Colon (tissue), 2 donors: ENCODE data around the gene TMPRSS7.
A peak's percentile ranks its signal among the peaks of the same experiment; 100 is the strongest.

ENCODE experiments used
- FAIRE-seq: peaks from 2 replicates; lab custom pipeline; 2012; peaks lifted over from hg19 to GRCh38; lab: Jason Lieb, UNC
- donor health status: control.
- donor health status: control.

The TMPRSS7 gene, protein sequence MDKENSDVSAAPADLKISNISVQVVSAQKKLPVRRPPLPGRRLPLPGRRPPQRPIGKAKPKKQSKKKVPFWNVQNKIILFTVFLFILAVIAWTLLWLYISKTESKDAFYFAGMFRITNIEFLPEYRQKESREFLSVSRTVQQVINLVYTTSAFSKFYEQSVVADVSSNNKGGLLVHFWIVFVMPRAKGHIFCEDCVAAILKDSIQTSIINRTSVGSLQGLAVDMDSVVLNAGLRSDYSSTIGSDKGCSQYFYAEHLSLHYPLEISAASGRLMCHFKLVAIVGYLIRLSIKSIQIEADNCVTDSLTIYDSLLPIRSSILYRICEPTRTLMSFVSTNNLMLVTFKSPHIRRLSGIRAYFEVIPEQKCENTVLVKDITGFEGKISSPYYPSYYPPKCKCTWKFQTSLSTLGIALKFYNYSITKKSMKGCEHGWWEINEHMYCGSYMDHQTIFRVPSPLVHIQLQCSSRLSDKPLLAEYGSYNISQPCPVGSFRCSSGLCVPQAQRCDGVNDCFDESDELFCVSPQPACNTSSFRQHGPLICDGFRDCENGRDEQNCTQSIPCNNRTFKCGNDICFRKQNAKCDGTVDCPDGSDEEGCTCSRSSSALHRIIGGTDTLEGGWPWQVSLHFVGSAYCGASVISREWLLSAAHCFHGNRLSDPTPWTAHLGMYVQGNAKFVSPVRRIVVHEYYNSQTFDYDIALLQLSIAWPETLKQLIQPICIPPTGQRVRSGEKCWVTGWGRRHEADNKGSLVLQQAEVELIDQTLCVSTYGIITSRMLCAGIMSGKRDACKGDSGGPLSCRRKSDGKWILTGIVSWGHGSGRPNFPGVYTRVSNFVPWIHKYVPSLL

DNA sequence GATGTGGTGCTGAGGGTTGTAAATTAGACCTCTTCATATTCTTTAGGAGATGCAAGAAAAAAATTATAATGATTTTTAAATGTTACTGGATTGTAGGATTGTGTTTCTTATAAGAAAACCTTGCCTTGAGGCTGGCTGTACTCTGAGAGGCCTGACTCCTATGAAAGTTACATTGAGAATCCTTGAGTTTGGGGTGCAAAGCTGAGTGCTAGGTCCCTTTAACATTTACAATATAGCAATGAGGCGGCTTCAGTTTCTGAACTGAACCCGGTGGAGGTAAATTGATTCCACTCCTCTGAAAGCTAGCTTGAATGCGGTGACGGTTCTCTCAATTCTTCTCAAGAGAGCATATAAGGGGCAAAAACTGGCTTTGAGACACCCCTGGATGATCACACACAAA, at the start of gene TMPRSS7:
Gene TMPRSS7, plus strand, starts transcription at position 301 of the 400 bp plus-strand sequence. CDS start 110 bp downstream, outside the sequence.
- FAIRE-seq, result no peak

DNA sequence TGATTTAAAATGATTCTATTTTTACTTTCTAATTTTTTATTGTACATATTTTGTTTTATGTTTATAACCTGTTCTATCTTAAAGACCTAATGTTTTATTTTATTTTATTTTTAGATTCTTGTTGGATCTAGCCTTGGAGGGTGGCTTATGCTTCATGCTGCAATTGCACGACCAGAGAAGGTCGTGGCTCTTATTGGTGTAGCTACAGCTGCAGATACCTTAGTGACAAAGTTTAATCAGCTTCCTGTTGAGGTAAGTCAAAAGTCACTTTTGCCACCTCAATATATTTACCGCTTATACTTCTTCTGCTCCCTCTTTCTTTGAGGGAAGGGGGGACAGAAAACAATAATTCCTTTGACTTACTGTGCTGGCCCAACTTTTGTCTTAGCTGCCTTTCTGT, 47.7 kb upstream of the TMPRSS7 start:
- no peak for FAIRE-seq

DNA sequence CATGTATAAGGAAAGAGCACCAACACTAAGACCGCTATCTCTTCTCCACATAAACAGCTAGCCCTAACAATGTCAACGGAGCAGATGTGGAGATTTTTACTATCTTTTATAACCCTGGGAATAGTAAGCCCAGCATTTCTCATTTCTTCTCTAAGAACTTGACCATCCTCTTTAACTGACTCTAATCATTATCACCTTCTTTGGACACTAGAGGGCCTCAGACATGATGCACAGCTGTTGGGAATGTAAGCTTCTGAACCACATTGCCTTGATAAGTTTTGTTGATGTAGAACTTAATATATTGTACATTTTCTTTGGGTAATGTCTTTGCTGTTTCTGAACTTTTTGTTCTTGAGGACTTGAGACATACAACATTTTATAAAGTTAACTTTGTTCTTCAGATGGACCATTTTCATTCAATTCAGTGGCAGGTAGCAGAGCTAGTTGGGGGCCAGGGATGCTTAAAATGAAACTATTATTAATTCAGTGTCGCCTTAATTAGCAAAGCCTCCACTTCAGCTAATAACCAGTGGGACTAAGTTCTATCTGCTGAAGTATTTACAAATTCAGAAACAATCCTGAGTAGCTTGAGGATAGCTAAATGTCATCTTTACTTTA, 45.4 kb upstream of the TMPRSS7 start:
- peak; percentile 64 for FAIRE-seq

DNA sequence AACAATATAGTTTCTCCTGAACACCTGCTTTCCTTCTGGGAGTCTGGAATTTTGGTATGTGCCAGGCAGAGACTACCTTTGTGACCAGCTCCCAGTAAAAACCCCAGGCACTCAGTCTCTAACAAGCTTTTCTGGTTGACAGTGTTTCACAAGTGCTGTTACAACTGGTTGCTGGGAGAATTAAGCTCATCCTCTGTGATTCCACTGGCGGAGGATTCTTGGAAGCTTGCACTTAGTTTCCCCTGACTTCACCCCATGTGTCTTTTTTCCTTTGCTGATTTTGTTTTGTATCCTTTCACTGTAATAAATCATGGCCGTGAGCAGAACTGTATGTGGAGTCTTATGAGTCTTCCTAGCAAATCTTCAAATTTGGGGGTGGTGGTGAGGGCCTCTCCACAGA, 41.5 kb upstream of the TMPRSS7 start:
- no peak for FAIRE-seq

DNA sequence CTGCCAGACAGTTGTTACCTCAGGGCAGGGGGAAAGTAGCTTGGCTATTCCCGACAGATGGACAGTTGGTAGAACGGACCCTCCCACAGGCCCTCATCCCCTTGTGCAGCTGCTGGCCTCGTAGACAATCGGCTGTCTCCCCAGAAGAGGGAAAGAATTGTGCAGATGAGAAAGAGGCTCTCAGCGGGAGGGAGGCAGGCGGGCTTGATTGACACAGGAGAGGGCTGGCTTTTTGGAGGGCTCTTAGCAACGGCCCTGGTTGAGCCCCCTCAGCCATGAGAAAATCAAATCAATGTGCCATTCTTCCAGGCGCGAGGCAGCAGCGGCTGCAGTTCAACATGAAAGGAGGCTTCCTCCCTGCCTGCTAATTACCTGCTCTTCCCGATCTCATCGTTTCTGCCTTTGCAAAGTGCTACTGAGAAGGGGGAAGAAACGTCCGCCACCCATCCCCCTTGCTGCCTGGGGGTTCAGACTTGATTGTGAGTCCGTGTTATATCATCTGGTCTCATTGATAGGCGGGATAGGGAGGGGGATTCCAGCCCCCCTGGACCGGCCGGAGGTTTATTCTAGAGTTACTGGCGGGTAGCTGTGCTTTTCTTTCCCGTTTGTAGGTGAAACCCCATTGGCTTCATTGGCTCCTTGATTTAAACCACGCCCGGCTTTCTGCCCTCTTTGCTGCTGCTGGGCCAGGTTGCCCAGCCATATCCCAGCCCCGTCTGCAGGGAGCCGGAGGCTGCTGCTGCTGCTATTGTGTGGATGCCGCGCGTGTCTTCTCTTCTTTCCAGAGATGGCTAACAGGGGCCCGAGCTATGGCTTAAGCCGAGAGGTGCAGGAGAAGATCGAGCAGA, 35.7 kb upstream of the TMPRSS7 start, which contains the start of gene TAGLN3:
Gene TAGLN3, plus strand, starts transcription at position 287 of the 848 bp plus-strand sequence. Its CDS starts 501 bp downstream, at position 788.
- no peak for FAIRE-seq

DNA sequence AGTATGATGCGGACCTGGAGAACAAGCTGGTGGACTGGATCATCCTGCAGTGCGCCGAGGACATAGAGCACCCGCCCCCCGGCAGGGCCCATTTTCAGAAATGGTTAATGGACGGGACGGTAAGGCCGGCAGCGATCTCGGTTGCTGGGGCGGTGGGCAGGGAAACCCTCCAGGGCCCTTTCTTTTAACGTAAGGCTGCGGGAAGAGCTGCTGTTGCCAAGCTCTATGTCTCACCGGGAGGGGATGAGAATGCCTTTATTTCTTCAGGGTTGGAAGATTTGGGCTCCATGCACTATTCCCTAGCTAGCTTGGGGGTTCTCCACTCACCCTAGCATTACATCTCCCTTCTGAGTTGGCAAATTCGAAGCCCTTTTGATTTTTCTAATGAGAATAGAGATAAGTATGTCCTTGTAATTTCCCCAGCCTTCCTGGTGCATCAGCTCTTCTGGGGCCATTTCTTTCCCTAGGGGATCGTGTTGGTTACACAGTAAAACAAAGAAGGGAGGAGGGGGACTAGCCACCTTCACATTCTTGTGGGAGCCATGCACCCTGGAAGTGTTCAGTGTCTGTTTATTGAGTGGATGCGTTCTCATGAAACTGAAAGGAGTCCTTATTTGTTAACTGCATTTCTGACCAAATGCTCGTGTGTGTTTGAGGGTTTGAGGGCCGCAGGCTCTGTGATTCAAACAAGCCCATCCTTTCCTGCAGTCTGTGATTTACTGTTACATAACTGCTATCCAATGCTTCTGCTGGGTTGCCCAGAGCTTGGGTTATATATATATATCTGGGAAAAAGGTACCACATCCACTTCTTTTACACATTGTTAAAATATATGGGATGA, 34.8 kb upstream of the TMPRSS7 start:
- no peak for FAIRE-seq

DNA sequence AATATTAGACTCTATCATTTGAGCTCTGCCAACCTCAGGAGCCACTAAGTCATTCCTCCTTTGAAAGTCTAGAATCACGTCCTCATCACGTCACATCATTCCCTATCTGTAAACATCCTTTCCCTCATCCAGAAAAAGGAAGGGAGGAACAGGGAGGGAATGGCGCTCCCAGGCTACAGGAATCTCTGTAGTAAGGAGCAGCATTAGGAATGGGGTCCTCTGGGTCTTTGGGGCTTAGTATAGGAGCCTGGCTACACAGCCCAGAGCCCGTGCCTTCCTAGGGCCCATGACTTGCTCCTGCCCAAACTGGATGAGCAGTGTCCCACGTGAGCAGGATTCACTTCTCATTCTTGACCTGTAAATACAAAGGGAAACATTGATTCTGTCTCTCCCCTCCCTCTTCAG, 34.2 kb upstream of the TMPRSS7 start:
- no peak for FAIRE-seq

DNA sequence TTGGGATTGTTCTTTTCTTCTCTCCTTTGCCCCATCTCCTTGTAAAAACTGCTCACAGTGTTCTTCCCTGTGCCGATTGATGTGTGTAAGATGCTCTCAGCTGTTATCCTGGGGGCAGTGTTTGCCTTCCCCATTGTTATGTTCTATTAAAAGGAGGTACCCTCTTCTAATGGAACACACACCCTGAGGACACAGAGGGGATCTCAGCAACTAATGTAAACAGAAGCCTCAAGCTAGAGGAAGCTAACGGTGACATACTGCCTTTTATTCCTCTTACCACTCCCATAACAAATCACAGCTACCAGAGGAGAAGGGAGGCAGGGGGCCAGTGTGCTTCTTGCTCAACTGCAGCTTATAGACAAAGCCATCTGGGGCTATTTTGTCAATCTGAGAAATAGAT, 33.6 kb upstream of the TMPRSS7 start:
- FAIRE-seq, result no peak

DNA sequence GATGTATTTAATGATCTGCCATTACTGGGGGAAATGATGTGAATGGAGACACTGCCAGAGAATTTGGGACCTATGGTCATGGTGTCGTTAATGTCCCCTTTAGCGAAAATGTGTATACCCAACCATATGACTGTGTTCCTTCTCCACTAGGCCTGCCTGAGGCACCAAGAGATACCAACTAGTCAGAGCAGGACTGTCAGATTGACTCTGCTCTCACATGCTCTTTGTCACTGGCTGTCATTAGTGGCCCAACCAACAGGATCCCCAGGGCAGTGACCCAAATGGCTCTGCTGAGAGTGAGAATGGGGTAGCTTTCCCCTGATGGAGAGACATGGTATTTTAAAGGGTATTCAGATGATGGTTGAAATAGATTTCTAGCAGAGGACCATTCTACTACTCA, 33.0 kb upstream of the TMPRSS7 start:
- FAIRE-seq, result no peak

DNA sequence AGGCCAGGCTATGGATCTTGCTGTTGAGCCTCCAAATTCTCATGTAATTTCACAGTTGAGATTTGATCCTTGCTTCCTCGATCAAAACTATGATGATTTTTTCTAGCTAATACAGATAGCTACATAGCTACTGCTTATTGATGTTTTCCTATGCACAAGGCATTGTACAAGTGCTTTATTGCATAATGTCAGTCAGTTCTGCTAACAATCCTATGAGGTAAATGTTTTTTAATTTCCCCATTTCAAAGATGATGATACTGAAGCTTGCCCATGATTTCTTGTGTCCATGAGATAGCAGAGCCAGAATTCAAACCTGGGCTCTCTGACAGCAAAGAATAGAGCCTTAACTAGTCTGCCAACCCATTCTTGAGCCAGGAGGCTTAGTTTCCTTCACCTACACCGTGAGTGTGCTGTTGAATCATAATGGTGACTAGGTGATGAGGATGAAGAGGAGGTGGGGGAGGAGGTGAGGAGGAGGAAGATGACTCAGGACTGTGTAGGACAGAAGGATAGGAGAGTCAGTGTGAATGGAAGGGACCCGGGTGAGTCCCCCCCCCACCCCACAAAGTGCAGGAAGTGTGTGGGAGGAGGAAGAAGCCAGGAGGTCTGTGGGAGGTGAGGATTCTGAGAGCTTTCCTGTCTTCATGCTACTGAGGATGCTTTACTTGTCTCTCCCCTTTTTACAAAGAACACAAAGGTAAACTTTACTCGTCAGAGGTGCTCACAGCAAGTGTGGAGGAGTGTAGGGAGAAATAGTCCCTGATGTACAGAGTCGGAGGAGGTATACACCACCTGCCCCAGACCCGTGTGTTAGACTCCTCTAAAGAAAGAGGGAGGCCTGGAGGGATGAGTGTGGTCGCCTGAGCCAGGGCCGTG, 32.2 kb upstream of the TMPRSS7 start:
- no peak for FAIRE-seq

DNA sequence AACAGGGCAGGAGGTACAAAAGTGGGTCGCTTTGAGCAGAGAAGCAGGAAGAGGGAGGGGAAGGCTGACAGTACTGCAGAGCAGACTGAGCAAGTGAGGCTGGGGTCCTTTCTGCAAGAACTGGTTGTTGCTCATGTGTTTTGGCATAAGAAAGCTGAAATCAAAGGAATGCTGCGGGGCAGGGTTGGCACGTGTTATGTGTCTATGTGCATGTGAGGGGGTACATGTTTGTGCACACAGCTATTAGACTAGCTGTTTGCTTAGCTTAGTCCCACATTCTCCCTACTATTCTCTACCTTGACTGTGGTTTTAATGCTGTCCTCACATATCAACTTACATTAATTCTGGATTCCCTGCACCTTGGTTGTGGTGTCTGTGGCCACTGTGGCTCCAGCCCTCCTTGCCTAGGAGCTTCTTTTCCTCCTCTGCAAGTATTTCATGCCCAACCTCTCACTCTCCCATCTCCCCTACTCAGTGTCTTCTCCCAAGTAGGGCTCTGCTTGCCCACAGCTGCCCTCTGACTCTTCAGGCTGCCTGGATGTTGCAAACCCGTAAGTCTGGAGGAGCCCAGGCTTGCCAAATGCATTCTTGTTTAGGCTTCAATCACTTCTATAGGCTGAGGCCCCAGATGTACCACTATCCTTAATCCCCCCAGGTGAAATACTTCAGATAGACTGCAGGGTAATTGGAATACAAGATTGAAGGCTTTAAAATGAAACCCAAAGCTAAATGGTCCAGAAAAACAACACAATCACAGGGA, 31.0 kb upstream of the TMPRSS7 start:
- FAIRE-seq, result no peak

DNA sequence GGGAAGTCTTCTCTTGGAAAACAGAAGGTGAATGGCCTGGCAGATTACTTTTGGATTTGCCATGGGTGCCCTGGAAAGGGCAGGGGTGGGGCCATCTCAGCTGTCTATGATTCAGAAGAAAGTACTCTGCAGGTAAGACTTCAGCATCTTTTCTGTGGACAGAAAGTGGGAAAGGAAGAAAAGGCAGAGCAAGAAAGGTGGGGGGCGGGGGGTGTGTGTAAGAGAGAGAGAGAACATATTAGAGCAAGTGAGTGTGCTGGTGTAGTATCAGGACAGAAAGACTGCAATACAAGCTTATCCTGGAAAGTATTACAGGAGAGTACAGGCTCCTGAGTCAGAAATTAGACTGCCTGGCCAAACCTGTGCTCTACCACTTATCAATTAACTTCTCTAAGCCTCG, 30.3 kb upstream of the TMPRSS7 start:
- no peak for FAIRE-seq

DNA sequence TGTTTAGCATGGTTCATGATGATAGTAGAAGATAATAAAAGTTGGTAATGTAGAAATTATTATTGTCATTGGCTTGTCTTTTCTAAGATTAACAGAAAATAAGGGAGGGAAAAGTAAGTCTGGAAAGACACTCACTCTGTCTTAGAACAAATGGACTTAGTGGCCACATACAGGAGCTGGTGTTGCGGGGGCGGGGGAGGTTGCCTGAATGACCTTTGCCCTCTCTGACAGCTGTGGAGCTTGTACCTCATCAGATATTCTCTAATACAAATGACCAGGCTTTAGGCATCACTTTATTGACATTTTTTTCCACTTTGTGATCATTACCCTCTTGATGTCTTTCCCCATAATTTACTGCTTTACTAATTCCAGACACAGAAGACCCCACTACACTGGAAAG, 29.9 kb upstream of the TMPRSS7 start:
- FAIRE-seq, result no peak

DNA sequence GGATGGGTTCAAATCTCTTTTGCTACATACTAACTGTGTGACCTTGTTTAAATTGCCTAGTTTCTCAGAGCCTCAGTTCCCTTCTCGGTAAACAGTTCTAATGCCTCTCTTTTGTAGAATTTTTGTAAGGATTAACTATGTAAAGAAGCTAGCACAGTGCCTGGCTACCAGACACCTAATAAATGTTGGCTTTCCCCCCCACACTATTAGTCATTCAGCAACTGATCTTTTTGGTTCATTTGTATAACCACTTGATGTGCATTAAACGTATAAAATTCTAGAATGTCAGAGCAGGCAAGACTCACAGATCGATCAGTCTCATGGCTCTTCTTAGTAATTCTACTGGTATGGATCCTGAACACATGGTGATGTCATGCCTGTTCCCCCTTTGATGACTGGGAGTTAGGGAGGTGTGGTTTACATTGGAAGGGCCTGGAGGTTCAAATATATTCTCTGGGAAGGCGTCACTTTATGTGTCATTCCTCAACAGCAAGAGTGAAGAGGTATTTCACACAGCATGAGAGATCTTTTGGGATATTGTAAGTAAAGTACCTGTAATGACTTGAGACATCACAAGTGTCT, 29.4 kb upstream of the TMPRSS7 start:
- FAIRE-seq, result no peak

DNA sequence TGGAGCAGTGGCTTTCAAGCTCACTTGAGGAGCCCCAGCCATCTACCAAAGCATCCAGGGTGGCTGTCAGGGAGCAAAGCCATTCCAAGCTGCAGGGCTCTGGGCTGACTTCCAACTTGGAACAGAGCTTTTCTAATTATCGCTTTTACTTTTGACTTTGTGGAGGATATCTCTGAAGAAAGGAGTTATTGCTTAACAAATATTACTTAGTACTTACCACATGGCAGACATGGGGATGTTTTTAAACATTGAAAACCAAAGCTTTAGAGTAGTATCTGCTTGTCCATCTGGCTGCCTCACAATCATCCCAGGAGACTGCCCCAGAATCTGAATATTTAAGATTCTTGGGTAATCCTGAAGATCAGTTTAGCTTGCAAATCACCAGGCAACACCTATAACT, 26.9 kb upstream of the TMPRSS7 start:
- FAIRE-seq, result no peak

DNA sequence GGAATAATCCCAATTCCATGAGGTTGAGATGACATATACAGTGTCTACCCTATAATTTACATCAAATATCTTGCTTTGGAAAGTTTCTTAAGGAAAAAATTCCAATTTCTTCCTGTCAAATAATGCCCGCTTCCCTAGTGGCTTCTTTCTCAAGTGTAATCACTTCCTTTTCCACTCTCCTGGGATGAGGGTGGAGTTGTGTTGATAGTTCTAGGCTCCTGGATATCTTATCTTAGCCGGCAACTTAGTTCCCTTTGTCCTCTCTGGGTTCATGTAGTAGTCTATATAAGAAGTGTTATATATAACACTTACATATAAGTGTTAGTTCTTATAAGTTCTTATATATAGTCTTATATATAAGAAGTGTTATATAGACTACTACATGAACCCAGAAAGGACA, 24.9 kb upstream of the TMPRSS7 start:
- FAIRE-seq, result no peak

DNA sequence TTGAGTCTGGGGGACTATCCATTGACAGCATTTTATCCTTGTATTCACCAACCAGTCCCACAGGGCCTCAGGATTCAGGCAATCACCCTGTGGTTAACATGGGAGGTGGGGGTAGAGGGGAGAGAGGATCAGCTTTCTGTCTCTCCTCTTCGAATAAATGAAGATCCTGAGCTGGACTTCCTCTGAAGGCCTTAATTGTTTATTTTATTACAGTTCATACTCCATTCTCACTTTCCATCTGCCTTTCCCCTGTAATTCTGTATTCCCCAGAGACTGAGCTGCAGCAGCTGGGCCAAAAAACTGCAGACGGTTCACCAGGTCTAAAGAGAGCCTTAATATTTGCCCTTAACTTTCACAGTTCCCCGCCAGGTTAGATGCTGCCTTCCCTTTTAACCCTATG, 23.9 kb upstream of the TMPRSS7 start:
- FAIRE-seq, result no peak

DNA sequence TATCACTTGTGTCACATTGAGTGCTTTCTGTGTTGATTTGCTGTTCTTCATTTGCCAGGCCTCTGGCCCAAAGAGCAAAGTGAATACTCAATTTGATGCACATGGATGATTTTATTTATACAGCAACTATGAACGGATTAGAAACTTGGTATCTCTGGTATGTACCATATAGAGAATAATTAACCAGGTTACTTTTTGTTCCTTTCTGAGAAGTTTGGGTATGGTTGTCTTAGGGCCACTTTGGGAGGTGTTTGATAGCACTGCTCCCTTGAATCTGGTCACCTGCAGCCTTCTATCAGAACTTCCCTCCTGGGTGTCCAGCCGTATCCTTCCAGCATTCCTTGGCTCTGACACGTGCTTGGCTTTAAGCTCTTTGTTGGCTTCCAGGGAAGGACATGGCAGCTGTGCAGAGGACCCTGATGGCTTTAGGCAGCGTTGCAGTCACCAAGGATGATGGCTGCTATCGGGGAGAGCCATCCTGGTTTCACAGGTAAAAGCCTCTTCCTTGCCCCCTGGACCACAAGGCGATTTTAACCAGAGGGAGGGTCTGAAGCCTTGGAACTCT, 23.1 kb upstream of the TMPRSS7 start:
- no peak for FAIRE-seq
